Kidney epithelial cell (primary cell): ENCODE data around the gene NR1I2. TPM values are rescaled to one million over a fixed set of nuclear protein-coding genes. Genes with fewer than 3 reads are reported as not detected.

ENCODE experiments used
- DNase-seq: peaks from one replicate; pipeline ENCODE4 v3.0.0-alpha.2; 2010; ENCODE audit warnings: low read depth
- H3K27me3 ChIP-seq: 2 replicates; pipeline ENCODE4 v1.6.0; 2011; ENCODE audit warnings: low read length; ENCODE audit not compliant: control insufficient read depth, insufficient read depth
- H3K36me3 ChIP-seq: 2 replicates; pipeline ENCODE4 v1.5.1; 2011; ENCODE audit warnings: low read length; ENCODE audit not compliant: control insufficient read depth, insufficient read depth
- H3K4me3 ChIP-seq: 2 replicates; pipeline ENCODE4 v1.5.1; 2011; ENCODE audit warnings: low read depth, mild to moderate bottlenecking, control low read depth, low read length
- total RNA-seq: library from RNA; depleted of rRNA; stranded (reverse); fragments of >200 nt; gene quantifications from 2 replicates; pipeline ENCODE4 v1.2.3, GENCODE V29; 2015
- TF ChIP-seq, protein P1 (sequence below): IDR thresholded peaks from 2 replicates; pipeline ENCODE4 v1.5.1; 2011; ENCODE audit warnings: mild to moderate bottlenecking, moderate library complexity, low read length, control low read depth, inconsistent platforms; ENCODE audit not compliant: insufficient read depth, poor library complexity, severe bottlenecking

NR1I2 gene
- total RNA-seq, 1 donor from 2014 or later = 0.79 TPM

DNA sequence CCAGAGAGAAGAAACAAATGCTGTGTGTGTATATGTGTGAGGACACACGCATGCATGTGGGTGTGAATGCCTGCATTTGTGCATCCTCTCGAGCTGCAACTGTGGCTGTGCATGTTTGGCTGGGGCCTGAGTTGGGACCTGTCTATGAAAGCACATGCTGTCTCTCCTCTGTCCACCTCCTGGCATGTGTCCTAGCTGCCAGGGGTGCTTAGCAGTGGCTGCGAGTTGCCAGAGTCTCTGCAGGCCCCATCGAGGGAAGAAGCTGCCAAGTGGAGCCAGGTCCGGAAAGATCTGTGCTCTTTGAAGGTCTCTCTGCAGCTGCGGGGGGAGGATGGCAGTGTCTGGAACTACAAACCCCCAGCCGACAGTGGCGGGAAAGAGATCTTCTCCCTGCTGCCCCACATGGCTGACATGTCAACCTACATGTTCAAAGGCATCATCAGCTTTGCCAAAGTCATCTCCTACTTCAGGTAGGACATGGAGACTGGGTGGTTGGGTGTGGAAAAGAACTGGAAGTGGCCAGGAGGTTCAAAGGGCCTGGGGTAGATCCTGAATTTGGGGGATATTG lies 30.7 kb downstream of the NR1I2 start:
- DNase-seq = no peak
- H3K4me3 ChIP-seq = no peak overlapping the region
- TF ChIP-seq, protein P1, sequence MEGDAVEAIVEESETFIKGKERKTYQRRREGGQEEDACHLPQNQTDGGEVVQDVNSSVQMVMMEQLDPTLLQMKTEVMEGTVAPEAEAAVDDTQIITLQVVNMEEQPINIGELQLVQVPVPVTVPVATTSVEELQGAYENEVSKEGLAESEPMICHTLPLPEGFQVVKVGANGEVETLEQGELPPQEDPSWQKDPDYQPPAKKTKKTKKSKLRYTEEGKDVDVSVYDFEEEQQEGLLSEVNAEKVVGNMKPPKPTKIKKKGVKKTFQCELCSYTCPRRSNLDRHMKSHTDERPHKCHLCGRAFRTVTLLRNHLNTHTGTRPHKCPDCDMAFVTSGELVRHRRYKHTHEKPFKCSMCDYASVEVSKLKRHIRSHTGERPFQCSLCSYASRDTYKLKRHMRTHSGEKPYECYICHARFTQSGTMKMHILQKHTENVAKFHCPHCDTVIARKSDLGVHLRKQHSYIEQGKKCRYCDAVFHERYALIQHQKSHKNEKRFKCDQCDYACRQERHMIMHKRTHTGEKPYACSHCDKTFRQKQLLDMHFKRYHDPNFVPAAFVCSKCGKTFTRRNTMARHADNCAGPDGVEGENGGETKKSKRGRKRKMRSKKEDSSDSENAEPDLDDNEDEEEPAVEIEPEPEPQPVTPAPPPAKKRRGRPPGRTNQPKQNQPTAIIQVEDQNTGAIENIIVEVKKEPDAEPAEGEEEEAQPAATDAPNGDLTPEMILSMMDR = no peak
- no peaks in the 10 kb centered on the region for H3K36me3 ChIP-seq
- peaks cover 5% of the 10 kb centered on the region for H3K27me3 ChIP-seq

DNA sequence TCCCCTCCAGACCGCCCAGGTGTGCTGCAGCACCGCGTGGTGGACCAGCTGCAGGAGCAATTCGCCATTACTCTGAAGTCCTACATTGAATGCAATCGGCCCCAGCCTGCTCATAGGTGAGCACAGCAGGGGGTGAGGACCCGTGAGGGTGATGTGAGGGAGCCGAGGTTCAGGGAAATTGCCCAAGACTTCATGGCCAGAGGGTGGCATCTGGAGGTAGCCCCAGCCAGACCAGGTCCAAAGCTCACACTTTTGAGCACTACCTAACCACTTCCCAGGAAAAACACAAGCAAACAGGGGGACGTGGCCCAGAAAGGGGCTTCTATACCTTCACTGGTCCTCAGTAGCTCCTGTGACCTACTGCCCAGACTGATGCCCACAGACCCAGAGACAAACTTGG lies 33.8 kb downstream of the NR1I2 start:
- peaks cover 5% of the 10 kb centered on the region for H3K27me3 ChIP-seq
- DNase-seq = no peak
- no peaks in the 10 kb centered on the region for H3K36me3 ChIP-seq
- TF ChIP-seq, protein P1 = no peak
- H3K4me3 ChIP-seq = no peak overlapping the region

DNA sequence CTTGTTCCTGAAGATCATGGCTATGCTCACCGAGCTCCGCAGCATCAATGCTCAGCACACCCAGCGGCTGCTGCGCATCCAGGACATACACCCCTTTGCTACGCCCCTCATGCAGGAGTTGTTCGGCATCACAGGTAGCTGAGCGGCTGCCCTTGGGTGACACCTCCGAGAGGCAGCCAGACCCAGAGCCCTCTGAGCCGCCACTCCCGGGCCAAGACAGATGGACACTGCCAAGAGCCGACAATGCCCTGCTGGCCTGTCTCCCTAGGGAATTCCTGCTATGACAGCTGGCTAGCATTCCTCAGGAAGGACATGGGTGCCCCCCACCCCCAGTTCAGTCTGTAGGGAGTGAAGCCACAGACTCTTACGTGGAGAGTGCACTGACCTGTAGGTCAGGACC lies 35.2 kb downstream of the NR1I2 start:
- Histone ChIP-seq H3K4me3 (no peak overlapping the region), H3K27me3 (peaks cover 5% of the 10 kb centered on the region), H3K36me3 (no peaks in the 10 kb centered on the region)
- DNase-seq = no peak
- TF ChIP-seq, protein P1 = no peak

DNA sequence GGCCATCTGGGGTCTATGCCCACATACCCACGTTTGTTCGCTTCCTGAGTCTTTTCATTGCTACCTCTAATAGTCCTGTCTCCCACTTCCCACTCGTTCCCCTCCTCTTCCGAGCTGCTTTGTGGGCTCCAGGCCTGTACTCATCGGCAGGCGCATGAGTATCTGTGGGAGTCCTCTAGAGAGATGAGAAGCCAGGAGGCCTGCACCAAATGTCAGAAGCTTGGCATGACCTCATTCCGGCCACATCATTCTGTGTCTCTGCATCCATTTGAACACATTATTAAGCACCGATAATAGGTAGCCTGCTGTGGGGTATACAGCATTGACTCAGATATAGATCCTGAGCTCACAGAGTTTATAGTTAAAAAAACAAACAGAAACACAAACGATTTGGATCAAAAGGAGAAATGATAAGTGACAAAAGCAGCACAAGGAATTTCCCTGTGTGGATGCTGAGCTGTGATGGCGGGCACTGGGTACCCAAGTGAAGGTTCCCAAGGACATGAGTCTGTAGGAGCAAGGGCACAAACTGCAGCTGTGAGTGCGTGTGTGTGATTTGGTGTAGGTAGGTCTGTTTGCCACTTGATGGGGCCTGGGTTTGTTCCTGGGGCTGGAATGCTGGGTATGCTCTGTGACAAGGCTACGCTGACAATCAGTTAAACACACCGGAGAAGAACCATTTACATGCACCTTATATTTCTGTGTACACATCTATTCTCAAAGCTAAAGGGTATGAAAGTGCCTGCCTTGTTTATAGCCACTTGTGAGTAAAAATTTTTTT lies 35.9 kb downstream of the NR1I2 start:
- DNase-seq = no peak
- Histone ChIP-seq H3K4me3 (no peak overlapping the region), H3K27me3 (peaks cover 5% of the 10 kb centered on the region), H3K36me3 (no peaks in the 10 kb centered on the region)
- TF ChIP-seq, protein P1 = no peak

DNA sequence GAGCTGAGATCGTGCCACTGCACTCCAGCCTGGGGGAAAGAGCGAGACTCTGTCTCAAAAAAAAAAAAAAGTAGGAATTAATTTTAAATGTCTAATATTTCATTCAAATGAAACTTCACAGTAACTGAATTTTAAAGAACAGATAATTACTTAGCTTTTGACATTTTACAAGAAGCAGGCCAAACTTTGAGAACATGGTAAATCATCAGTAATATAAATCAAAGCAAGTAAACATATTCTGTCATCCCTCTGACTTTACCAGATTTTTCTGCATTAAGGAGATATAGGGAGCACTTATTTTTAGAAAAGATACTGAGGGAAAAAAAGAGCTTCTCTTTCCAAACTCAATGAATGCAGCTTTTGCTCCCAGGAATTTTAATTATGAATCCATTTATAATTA lies 37.0 kb downstream of the NR1I2 start:
- peaks cover 5% of the 10 kb centered on the region for H3K27me3 ChIP-seq
- no peak overlapping the region for H3K4me3 ChIP-seq
- no peak for DNase-seq
- H3K36me3 ChIP-seq = no peaks in the 10 kb centered on the region
- TF ChIP-seq, protein P1 = no peak
